Measurements from ENCODE around the gene CCDC88C. TPM values are rescaled to one million over a fixed set of nuclear protein-coding genes. Genes with fewer than 3 reads are reported as not detected.

Gene CCDC88C
- total RNA-seq, 2 experiments from 2014 or later: 137 to 253 TPM

- no TSS peak for BruUV-seq (replicated peaks)
- DNase-seq (ENCODE audit: low spot score): no peak
- Histone ChIP-seq H3K79me2 (ENCODE audit: insufficient read depth, low read depth, low read length) (no peaks in the 10 kb centered on the region), H3K9me3 (ENCODE audit: low read length) (peaks cover 12% of the 10 kb centered on the region), H3K4me2 (ENCODE audit: low read length) (no peak overlapping the region), H4K20me1 (ENCODE audit: insufficient read depth, low read length) (no peaks in the 10 kb centered on the region), H3K9me2 (ENCODE audit: insufficient read depth, low read length) (no peaks in the 10 kb centered on the region), H3K4me1 (ENCODE audit: insufficient read depth, low read length, poor library complexity, severe bottlenecking) (peaks cover 9% of the 10 kb centered on the region), H3K27ac (ENCODE audit: low read depth, low read length, poor library complexity, severe bottlenecking) (no peak overlapping the region), H2AFZ (ENCODE audit: low read length) (no peak overlapping the region), H3K4me3 (ENCODE audit: low read depth, low read length, poor library complexity, severe bottlenecking) (no peak overlapping the region), H3K36me3 (ENCODE audit: insufficient read depth, low read length) (peaks cover 12% of the 10 kb centered on the region)
- CTCF ChIA-PET (ENCODE audit: unreplicated experiment): no interaction called here
- intact Hi-C loops (cut with micrococcal nuclease; ENCODE audit: unreplicated experiment): no loop called here
- POLR2A ChIA-PET: no interaction called here
- TF ChIP-seq EZH2phosphoT487 (IDR thresholded peaks at IDR 0.05; ENCODE audit: borderline replicate concordance, low read depth, low read length) (no peak), CTCF (conservative IDR thresholded peaks at IDR 0.05; ENCODE audit: low read length) (no peak)
Observed at GRCh38 chr14:91234791-91235114, 182.9 kb downstream of the CCDC88C start.

DNA sequence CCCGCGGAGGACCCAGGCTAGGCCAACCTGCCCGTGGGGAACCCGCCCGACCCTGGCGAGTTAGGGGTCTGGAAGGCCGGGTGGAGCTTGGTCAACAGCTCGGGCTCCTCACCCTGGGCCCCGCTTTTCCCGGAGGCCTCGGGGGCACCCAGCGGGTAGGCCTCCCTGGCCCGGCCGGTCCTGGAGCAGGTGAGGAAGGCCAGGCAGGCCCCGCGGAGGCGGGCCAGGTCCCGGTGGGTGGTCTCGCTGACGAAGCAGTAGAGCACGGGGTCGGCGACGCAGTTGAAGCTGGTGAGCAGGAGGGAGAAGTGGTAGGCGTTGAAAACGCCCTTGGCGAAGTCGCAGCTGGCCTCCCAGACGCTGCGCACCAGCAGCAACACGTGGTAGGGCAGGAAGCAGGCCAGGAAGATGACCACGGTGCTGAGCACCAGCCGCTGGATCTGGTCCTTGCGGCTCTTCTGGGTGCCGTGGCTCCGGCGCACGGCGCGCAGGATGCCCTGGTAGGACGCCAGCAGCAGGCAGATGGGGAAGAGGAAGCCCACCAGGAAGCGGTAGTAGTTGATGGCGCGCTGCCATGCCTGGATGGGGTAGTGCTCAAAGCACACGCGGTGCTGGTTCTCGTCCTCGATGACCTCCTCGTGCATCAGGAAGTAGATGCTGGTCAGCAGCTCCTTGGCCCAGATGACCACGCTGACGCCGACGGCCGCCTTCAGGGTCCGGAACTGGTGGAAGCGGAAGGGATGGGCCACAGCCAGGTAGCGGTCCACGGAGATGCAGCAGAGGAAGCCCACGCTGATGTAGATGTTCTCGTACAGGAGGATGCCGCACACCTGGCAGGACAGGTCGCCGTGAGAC is 183.5 kb downstream of the CCDC88C start:
- peaks cover 15% of the 10 kb centered on the region for H3K4me1 ChIP-seq (ENCODE audit: insufficient read depth, low read length, poor library complexity, severe bottlenecking)
- H2AFZ ChIP-seq (ENCODE audit: low read length): no peak overlapping the region
- H3K27ac ChIP-seq (ENCODE audit: low read depth, low read length, poor library complexity, severe bottlenecking): no peak overlapping the region
- TF ChIP-seq EZH2phosphoT487 (IDR thresholded peaks at IDR 0.05; ENCODE audit: borderline replicate concordance, low read depth, low read length) (no peak), CTCF (conservative IDR thresholded peaks at IDR 0.05; ENCODE audit: low read length) (no peak)
- no peak overlapping the region for H3K4me2 ChIP-seq (ENCODE audit: low read length)
- no peaks in the 10 kb centered on the region for H3K9me2 ChIP-seq (ENCODE audit: insufficient read depth, low read length)
- peaks cover 12% of the 10 kb centered on the region for H3K9me3 ChIP-seq (ENCODE audit: low read length)
- no TSS peak for BruUV-seq (replicated peaks)
- no peaks in the 10 kb centered on the region for H4K20me1 ChIP-seq (ENCODE audit: insufficient read depth, low read length)
- ChIA-PET CTCF (ENCODE audit: unreplicated experiment) (no interaction called here), POLR2A (no interaction called here)
- H3K79me2 ChIP-seq (ENCODE audit: insufficient read depth, low read depth, low read length): no peaks in the 10 kb centered on the region
- intact Hi-C loops (cut with micrococcal nuclease; ENCODE audit: unreplicated experiment): no loop called here
- H3K36me3 ChIP-seq (ENCODE audit: insufficient read depth, low read length): peaks cover 12% of the 10 kb centered on the region
- H3K4me3 ChIP-seq (ENCODE audit: low read depth, low read length, poor library complexity, severe bottlenecking): no peak overlapping the region
- no peak for DNase-seq (ENCODE audit: low spot score)

DNA sequence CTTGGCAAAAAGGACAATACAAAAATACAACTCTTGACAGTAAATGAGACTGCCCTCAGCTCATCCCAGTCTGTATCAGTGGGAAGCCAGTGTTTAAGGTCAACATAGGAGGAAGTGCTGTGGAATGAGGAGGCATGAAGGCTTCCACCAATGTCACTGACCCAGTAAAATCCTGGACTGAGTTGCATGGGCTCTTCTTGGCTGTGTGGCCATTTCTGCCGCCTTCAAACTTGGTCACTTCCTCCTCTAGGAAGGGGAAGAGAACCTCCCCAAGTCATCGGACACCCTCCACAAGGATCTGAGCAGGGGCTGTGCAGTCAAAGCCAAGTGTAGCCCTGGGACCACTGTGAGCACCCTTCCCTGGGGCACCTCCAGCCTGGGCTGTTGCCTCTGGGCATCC is 185.0 kb downstream of the CCDC88C start:
- no TSS peak for BruUV-seq (replicated peaks)
- Histone ChIP-seq H3K4me3 (ENCODE audit: low read depth, low read length, poor library complexity, severe bottlenecking) (no peak overlapping the region), H3K9me3 (ENCODE audit: low read length) (peaks cover 12% of the 10 kb centered on the region), H2AFZ (ENCODE audit: low read length) (no peak overlapping the region), H4K20me1 (ENCODE audit: insufficient read depth, low read length) (no peaks in the 10 kb centered on the region), H3K4me1 (ENCODE audit: insufficient read depth, low read length, poor library complexity, severe bottlenecking) (peaks cover 31% of the 10 kb centered on the region), H3K27ac (ENCODE audit: low read depth, low read length, poor library complexity, severe bottlenecking) (no peak overlapping the region), H3K36me3 (ENCODE audit: insufficient read depth, low read length) (peaks cover 12% of the 10 kb centered on the region), H3K9me2 (ENCODE audit: insufficient read depth, low read length) (no peaks in the 10 kb centered on the region), H3K79me2 (ENCODE audit: insufficient read depth, low read depth, low read length) (no peaks in the 10 kb centered on the region), H3K4me2 (ENCODE audit: low read length) (no peak overlapping the region)
- TF ChIP-seq EZH2phosphoT487 (IDR thresholded peaks at IDR 0.05; ENCODE audit: borderline replicate concordance, low read depth, low read length): no peak
- CTCF ChIA-PET (ENCODE audit: unreplicated experiment): no interaction called here
- DNase-seq (ENCODE audit: low spot score): no peak
- intact Hi-C loops (cut with micrococcal nuclease; ENCODE audit: unreplicated experiment): no loop called here
- POLR2A ChIA-PET: no interaction called here

Measured in OCI-LY7 (cell line).